HL-60/S4 treated with retinoic acid at 250 ng/mL for 4 days and 3 days (cell line): ENCODE measurements around the gene CUX1.
"Not testable (repeated sequence)": the region's sequence is repeated elsewhere in the genome, so short reads cannot be mapped to it uniquely, and the experiment has no call there.

Experiments used
- in situ Hi-C: fragments of 300-500 bp; cut with MboI; formaldehyde crosslinking; loops from 2 replicates; pipeline ENCODE4 v1.7.0; 2022; ENCODE audit warnings: low sequenced_read_pairs

The CUX1 gene

DNA sequence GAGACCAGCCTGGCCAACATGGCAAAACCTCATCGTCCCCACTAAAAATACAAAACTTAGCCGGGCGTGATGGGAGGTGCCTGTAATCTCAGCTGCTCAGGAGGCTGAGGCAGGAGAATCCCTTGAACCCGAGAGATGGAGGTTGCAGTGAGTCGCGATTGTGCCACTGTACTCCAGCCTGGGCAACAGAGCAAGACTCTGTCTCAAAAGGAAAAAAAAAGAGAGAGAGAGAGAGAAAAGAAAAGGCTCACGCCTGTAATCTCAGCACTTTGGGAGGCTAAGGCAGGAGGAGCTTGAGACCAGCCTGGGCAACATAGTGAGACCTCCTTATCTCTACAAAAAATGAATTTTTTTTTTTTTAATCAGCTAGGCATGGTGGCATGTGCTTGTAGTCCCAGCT is 157.6 kb downstream of the CUX1 start:
- in situ Hi-C loops = no loop called here

DNA sequence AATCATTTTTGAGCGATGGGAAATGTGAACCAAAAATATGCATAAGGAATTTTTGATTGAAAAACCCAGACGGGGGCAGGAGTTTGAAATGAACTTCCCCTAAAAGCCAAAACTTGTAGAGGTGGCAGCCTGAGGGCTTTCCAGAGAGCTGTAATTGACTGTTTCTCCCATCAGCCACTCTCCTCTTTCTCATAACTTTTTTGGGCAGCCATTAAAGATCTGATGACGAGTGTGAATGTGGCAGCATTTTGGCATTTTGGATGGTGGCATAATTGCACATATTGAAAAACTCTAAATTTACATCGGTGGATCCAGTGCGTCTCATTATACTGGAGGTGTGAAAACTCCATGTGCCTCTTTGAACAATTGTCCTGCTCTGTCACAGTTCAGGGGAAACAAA is 159.0 kb downstream of the CUX1 start:
- in situ Hi-C loops = no loop called here

DNA sequence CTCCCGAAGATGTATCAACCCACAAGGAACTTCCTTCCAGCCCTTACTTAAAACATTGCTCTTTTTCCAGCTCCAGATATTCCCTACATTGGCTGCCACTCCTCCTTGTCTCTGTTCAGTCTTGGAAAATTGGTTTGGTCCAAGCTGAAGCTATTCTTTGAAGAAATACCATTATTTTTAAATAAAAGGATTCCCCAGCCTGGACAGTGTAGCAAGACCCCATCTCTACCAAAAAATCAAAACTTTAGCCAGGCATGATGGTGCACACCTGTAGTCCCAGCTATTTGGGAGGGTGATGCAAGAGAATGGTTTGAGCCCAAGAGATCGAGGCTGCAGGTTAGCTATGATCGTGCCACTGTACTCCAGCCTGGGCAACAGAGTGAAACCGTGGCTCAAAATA is 159.8 kb downstream of the CUX1 start:
- in situ Hi-C loops = no loop called here

DNA sequence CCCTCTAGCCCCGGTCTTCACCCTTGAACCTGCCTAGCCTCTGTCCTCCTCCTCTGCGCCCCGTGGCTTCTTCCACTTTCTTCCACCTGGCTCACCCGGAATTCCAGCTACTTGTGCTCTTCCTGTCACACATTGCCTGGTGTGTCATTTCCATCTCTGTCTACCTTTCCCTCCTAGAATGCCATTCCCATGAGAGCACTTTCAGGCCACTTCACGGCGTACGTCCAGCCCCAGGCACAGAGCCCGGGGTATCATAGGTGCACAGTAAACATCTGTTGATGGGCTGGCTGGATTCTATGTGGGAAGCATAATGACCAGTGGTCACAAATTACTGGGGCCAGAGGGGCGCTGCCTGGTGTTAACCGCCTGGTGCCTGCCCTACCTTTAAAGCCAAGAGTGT is 161.3 kb downstream of the CUX1 start:
- in situ Hi-C loops = no loop called here

DNA sequence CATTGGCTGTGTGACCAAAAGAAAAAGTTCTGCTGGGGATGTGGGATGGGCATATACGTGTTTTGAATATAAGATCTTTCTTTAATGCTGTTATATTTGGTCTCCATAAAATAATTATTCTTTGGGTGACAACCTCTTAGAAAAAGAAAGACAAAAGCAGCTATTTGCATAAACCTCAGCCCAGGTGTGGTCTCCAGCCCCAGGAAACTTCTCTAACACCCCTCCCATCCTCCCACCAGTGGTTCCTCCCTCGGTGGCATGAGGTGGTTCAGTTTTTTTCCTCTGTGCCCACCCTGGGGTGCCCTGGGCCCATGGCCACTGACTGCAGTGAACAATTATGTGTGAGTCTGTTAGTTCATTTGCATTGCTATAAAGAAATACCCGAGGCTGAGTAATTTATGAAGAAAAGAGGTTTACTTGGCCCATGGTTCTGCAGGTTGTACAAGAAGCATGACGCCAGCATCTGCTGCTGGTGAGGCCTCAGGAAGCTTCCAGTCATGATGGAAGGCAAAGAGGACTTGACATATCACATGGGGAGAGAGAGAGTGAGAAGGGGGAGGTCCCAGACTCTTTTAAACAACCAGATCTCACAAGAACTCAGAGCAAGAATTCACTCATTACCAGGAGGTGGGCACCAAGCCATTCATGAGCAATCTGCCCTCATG is 165.9 kb downstream of the CUX1 start:
- in situ Hi-C loops = no loop called here

DNA sequence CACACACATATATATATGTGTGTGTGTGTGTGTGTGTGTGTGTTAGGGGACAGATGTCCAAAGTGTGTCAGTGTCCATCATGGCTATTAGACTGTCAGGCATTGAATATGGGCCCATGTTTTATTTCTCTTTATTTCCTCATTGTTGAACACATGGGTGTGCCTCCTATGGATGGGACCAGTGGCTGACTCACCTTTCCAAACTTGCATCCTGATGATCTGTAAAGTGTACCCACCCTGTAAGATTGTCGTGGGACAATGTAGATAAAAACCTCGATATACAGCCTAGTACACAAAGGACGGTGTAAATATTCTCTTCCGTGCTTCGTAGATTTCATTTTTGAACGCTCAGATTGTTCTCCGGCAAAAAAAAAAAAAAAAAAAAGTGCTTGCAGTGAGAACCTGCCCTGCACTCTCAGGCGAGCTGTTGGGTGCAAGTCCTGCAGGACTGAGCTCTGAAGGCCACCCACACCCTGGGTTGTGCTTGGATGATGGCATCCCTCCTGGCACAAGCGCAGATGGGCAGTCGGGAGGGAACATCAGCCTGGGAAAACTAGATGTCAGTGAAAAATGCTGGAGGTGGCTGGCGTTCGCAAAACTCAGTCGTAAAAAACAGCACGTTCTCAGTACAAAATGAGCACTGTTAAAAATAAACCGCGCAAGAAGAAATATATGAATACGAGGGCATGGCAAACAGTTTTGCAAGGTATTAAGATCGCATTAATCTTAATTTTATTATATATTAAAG is 166.9 kb downstream of the CUX1 start:
- in situ Hi-C loops = no loop called here

DNA sequence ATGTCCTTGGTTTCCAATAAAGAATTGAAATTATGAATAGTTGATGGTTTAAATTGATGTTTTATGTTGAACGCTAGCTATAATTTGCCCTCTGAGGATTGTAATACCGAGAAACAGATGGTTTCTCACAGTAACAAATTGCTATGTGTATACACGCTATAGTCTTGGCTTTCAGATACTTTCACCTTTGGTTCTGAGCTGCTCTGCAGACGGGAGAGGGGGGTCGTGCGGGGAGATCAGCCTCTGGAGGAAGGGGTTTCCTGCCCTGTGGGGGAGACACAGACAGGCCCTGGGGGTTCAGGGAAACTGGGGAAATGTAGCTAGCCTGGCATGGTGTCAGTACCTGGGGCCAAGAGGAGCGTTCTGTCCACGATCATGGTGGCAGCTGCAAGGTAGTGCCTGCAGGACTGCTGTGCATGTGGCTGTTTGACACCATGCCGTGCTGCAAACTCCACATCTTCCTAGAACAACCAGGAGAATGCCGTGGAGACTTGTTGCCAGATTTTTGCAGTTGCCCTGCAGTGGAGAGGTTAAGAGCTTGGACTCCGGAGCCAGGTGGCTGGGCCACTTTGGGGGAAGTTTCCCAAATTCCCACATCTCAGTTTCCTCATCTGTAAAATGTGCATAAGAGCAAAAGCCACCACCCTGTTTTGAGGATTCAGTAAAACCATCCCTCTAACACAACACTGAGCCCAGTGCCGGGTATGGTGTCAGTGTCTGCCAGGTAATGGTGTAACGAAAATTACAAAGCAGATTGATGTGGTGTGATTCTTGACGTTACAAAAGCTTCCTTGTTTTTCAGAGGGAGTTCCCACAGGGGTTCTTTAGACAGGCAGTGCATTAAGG is 167.9 kb downstream of the CUX1 start:
- in situ Hi-C loops = no loop called here

DNA sequence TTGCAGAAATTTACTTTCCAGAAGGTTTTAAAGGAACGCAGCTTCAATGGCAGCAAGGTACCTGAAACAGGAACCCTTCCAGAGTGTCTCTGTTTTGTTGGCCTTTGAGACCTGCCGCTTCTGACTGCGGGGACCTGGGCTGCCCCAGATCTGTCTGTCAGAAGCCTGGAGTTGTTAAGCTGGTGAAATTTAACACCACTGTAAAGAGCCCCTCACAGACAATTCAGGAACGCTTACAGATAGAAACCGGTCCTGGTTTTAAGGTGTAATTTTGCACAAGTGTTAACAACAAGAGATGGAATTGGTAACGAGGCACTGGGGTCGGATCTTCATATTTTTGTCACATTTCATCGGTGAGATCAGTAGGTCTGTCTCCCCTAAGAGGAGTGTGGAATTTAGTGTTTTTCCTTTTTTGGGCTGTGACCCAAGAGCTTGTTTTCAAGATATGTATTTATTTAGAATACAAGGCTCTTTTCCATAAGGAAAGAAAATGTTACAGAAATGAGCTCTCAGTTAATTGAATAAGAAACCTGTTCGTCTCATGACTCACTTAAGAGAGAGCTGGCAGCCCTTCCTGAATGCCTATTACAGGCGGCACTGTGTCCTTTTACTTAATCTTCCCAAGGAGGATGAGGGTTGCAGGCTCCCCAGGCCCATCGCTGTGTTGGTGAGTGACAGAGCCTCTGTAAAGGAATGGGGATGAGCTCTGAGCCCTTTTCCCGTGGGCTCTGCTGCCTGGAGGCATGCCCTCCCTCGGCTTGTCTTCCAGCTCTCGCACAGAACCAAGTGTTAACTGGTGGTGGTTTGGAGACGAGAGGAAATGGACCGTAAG is 168.7 kb downstream of the CUX1 start:
- in situ Hi-C loops = no loop called here

DNA sequence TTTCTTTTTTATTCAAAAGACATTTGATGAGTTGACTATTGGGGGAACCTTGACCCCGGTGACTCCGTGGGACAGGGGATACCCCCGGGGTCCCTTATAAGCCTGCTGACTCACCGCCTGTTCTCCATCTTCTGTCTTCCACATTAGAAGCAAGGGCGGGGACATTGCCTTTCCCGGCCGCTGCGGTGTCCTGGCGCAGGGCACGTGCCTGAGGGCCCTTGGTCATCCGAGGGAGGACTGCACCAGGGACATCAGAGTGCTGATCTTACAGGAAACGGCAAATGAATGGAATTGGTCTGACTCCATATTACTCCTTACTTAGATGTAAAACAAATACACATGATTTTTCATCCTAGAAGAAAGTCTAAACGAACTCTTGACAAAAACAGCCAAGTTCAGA is 170.1 kb downstream of the CUX1 start:
- in situ Hi-C loops = no loop called here

DNA sequence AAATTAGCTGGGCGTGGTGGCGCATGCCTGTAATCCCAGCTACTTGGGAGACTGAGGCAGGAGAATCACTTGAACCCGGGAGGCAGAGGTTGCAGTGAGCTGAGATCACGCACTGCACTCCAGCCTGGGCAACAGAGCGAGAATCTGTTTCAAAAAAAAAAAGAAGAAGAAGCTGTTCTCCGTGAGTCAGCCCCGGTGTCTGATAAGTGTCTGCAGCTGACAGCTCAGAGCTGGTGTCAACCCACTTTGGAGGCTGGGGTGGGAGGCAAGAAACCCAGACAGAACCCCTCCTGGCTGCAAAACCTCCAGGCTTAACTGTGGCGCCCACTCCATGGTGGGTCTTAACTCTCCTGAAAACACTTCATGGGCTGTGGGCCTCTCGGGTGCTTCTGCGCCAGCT is 170.6 kb downstream of the CUX1 start:
- in situ Hi-C loops = not testable (repeated sequence)

DNA sequence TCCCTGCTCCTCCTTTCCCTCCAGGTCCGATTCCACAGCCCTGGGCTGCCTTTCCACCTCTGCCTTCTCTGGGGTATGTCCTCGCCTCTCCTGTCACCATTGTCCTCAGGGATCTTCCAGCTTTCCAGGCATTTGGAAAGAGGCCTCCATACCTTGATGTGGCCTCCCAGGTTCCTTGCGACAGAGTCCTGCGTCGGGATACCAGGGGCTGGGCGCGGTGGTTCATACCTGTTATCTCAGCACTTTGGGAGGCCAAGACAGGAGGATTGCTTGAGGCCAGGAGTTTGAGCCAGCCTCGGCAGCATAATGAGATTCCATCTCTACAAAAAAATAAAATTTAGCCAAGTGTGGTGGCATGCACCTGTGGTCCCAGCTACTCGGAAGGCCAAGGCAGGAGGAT is 171.1 kb downstream of the CUX1 start:
- in situ Hi-C loops = no loop called here

DNA sequence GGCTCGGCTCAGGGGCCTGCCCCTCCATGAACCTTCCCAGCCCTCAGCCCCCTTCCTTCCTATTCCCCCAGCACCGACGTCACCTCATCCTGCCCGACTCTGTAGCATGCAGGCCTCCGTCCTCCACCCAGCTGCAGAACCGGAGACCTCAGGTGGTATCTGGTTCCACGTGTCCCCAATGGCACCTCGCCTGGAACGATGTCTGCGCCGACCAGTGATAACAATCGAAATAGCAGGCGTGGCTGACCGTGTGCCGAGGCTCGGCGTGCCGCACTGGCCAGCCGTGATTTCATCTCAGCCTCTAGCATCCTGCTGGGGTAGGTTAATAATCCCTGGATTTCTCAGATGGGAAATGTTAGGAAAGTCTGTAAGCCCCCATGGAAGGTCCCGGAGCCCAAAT is 171.7 kb downstream of the CUX1 start:
- in situ Hi-C loops = no loop called here

DNA sequence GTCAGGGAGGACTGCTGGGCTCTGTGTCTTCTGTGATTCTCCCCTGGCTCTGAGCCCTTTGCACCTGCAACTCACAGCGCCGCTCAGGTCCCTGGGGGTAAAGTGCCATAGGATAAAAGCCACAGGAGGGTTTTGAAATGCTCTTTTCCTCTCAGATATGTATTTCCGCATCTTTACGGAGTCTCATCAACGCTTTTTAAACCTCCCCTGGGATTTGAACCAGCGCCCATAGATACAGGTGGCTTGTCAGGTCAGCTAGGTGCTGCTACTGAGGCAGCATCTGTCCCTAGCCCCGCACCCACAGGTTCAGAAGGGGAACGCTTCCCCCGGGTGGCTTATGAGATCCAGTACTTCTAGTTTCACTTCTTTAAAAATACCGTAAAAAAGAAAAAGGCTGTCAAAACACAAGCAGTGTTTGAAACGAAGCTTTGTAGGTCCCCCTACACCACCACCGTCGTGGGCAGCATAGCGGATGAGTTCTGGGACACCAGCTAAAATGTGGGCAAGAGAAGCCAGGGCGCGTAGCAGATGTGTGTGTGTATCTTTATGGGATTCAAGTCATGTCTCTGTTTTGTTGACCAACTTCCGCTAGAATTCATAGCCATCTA is 173.5 kb downstream of the CUX1 start:
- in situ Hi-C loops = no loop called here

DNA sequence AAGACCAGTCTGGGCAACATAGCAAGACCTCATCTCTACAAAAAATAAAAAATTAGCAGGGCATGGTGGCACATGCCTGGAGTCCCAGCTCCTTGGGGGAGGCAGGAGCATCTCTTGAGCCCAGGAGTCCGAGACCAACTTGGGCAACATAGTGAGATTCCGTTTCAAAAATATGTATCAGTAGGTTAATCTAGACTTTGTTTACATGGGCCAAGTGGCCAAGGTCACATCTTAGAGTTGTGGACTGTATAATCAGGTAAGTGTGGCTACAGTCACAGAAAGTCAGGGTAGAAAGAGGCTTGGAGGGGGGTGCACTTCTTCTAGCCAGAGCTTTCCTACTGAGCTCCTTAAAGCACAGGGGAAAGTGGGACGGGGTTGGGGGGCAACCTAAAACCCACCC is 174.4 kb downstream of the CUX1 start:
- in situ Hi-C loops = no loop called here

DNA sequence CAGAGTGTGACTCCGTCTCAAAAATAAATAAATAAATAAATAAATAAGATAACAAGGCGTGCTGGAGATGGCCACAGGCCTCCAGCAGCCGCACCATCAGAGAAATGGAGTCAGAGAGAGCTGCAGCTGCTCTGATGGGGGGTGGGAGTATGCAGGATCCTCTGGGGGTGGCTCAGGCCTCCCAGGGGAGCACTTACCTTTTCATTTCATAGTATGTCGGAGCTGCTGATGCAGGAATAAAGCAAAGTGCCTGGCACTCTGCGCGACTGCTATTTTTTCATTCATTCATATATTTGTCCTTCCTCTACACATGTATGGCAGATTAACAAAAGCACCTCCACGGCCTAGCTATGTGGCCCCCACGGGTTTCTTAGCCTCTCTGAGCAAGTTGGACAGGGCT is 175.9 kb downstream of the CUX1 start:
- in situ Hi-C loops = no loop called here

DNA sequence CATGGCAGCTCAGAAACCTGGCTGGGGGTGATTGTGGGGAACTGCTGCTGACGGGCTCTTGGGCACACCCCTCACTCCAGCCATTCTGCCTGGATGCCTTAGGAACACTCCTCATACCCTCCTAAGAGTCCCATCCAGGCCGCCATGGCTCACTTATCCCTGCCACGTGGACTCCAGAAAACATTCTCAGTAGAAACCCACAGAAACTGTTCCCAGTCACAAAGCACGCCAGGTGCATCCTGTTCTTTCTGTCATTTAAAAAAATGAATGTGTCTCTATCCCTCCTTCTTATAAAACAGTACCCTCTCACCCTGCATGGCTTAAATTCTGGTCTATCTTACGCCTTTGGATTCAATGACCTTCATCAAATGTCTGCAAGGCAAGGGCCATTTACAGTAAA is 177.7 kb downstream of the CUX1 start:
- in situ Hi-C loops = no loop called here

DNA sequence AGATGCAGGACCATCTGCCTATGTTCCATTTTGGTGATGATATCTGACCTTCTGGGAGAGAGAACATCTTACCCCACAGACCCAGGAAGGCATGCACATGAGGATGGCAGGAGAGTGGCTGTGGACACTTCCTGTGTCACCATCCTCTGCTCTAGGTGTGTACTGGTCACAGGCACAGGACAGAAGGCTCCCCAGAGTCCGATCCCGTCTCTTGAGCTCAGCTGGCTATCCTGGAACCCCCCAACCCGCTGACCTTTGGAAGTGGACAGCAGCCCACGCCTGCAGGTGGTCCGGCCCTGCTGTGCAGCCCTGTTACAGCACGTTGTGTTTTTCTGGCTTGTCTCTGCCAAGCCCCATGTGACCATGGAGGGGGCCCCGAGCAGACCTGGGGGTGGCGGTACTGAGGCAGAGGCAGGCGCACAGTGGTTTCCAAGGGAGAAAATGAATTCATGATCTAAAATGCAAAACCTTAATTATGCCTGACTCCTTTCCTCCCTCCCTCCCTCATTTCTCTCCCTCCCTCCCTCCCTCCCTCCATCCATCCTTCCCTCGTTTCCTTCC is 178.8 kb downstream of the CUX1 start:
- in situ Hi-C loops = no loop called here

DNA sequence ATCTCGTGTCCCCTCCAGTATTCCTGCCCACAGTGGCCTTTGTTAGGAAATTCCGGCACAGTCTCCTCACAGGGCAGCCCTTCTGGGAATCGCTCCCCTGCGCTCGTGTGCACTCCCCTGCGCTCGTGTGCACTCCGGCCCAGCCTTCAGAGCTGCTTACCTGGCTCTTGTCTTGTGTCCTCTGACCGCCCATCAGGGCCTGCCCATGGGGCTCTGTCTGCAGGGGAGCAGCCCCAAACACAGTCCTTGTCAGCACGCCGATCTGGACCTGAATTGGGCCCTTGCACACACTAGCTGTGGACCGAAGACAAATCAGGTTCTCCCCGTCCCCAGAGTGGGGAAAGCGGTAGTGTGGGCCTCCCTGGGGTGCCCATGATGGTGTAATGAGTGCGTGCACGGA is 179.4 kb downstream of the CUX1 start:
- in situ Hi-C loops = no loop called here

DNA sequence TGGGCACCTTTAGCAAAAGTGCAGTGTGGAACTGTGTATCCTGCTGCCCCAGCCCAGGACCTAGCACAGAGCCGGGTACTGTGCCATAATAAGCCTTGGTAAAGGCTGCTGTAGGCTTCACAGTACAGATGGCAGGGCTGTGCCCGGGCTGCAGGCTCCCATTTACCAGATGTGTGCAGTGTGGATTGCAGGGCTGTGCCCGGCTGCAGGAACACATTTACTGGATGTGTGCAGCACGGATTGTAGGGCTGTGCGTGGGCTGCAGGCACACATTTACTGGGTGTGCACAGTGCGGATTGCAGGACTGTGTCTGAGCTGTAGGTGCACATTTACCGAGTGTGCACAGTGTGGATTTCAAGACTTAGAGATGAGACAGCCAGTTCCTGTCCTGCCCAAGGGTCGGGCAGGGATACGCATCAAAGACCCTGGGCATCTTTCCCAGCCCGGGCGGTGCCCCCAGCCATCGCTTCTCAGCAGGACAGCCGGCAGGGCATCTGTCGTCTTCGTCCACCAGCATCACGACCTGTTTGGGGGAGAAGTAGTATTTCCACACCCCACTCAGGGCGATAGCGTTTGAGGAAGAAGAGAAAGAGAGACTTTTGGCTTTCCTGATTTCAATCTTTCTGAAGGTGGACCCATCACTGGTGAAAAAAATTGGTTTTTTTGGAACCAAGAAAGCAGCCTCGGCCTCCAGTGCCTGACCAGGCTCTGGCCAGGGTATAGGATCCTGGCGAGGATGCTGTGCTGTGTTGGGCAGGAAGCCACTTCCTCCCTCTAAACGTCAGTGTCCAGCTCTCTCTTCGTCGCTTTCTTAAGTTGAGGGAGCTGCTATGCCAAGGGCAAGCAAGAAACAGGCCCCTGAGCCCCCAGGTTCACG is 180.8 kb downstream of the CUX1 start:
- in situ Hi-C loops = no loop called here
